GF-D8 (cell line): ENCODE data around the gene INAFM2.

Experiments used
- DNase-seq: peaks from one replicate; lab custom pipeline; 2025; lab: John Stamatoyannopoulos, UW

Gene INAFM2

GRCh38 chr15:40365016-40365415 is 41.5 kb downstream of the INAFM2 start:
- no peak for DNase-seq

- DNase-seq = no peak
These were observed 42.3 kb downstream of the INAFM2 start for GRCh38 chr15:40365624-40366456.

GRCh38 chr15:40366457-40367370 is 43.2 kb downstream of the INAFM2 start:
- no peak for DNase-seq

- no peak for DNase-seq
These were observed 43.8 kb downstream of the INAFM2 start for GRCh38 chr15:40367371-40367685.

GRCh38 chr15:40367686-40368611 is 44.5 kb downstream of the INAFM2 start:
- peak; percentile 60 for DNase-seq

- no peak for DNase-seq
These were observed 45.4 kb downstream of the INAFM2 start for GRCh38 chr15:40368719-40369473.

- no peak for DNase-seq
These were observed 46.0 kb downstream of the INAFM2 start for GRCh38 chr15:40369474-40369869.

GRCh38 chr15:40369971-40370370 is 46.5 kb downstream of the INAFM2 start:
- no peak for DNase-seq

- DNase-seq = no peak
These were observed 49.5 kb downstream of the INAFM2 start for GRCh38 chr15:40372981-40373380.
